GM18517 (cell line): ENCODE data around the gene F10.

Experiments used
- ATAC-seq: cut with Tn5 transposase; IDR thresholded peaks from one replicate; pipeline ENCODE4 v1.9.1; 2021; ENCODE audit warnings: mild to moderate bottlenecking, moderate library complexity; ENCODE audit not compliant: unreplicated experiment

F10 gene

DNA sequence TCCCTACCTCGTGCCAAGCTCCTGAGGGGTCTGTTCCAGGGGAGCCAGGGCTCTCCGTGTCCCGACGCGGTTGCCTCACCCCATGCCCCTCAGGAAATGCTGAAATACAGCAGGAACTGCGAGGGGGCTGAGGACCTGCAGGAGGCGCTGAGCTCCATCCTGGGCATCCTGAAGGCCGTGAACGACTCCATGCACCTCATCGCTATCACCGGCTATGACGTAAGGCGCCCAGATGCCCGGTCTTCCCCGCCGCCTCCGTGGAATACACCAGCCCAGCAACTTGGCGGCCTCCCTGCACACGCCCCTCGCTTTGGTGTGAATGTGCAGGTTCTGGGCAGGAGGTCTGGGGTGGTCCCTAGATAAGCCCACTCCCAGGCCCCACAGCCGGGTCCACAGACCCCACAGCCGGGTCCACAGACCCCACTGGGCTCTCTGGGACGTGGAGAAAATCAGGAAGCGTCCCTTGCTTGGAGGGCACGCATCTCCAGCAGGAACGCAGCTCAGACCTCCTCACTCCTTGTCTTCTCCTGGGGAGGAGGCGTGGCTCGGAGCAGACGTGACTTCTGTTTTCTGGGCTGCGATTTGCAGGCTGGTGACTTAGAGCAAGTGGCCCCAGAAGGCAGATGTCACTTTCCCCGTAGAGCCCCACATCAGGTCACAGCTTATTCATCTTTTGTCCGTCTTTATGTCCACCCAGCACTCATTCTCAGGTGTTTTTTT is 36.4 kb upstream of the F10 start:
- no peak for ATAC-seq

DNA sequence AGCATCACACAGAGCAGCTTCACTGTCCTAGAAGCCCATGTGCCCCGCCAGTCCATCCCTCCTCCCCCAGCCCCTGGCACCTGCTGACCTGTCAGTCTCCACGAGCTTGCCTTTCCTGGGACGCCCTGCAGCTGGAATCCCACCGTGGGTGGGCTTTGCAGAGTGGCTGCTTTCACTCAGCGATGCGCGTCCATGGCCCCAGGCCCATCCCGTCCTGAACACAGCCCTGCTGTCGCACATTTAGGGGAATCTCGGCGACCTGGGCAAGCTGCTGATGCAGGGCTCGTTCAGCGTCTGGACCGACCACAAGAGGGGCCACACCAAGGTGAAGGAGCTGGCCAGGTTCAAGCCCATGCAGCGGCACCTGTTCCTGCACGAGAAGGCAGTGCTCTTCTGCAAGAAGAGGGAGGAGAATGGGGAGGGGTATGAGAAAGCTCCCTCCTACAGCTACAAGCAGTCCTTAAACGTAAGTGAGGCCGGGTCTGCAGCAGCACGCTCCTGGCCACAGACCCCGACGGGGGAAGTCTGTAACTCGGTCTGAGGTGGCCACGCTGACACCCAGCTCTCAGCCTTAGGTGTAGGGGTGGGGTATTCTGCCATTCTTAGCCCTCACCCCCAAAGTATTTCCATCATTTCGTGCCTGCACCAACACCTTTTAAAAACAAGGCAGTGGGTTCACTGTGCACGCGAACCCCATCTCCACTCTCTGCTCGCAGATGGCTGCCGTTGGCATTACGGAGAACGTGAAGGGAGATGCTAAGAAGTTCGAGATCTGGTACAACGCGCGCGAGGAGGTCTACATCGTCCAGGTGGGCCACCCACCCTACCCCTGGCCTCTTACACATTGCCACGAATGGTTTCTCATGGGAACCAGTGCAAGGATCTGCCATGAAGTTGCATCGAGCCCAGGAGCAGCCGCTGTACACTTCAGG is 35.3 kb upstream of the F10 start:
- no peak for ATAC-seq

DNA sequence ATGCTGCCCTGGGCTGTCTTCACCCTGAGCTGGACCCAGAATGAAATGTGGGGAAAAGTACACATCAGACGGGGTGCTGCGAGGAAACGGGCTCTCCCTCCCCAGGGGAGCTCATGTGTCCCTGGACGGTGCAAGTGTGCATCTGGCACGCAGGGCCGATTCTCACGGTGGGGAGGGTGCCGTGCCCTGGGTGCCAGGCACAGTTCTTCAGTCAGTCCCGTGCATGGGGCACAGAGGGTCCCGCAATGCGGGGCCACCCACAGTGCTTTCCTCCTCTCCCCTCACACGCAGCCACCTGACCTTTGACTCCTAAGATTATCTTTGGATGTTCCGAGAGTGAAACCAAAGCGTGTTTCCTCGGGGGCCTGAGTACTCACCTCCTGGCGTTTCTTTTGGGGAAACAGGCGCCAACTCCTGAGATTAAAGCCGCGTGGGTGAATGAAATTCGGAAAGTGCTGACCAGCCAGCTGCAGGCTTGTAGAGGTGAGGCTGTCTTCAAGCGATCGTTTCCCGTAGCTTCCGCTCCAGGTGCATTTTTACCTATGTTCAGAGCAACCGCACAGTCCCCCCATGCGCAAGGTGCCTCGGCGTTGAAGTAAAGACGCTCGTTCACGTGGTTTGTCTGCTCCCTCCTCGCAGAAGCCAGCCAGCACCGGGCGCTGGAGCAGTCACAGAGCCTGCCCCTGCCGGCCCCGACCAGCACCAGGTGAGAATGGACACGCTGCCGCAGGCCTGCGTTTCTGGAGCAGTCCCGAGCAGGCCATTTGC is 34.5 kb upstream of the F10 start:
- no peak for ATAC-seq

DNA sequence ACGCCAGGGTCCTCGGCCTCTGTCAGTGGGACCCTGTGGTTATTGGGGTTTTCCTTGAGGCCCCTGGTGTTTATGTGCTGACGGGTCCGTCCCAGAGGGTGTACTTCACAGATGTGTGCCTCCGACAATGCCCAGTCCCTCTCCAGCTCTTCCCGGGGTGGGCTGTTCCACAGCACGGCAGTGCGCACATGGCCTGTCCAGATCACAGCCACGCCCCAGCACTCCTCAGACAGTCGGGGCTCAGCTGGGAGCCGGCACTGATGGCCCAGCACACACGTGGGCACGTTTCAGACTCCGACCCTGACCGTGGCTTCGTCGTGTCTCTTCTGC is 33.9 kb upstream of the F10 start:
- ATAC-seq: no peak

DNA sequence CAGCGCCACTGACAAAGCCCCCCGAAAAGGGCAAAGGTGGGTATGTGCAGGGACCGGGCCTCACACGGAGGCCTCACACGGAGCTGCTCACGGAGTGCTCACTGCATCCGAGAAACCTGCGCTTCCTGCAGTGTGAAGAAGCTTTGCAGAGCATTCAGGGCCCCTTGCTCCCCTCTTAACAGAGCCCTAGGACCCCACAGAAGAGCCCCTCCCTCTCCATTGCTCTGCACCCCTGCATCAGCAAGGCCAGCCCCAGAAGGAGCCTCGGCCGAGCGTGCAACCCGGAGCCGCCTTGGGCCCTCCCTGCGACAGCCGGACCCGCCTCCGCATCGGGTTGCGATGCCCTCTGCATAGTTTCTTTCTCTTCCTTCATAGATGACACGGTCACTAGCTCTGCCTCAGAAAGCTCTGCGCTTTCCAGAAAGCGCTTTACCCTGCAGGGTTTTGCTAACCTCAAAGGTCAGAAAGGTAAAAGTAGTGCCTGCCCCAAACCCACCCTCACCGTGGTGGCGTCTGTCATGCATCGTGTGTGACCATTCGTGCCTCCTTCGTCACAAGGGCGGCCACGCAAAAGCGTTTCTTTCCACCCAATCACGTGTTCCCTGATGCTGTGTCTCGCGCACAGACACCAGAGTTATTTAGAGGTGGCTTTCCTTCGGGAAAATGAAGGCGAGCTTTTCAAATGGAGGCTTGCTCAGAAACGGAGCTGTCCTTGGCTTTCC is 32.7 kb upstream of the F10 start:
- no peak for ATAC-seq

DNA sequence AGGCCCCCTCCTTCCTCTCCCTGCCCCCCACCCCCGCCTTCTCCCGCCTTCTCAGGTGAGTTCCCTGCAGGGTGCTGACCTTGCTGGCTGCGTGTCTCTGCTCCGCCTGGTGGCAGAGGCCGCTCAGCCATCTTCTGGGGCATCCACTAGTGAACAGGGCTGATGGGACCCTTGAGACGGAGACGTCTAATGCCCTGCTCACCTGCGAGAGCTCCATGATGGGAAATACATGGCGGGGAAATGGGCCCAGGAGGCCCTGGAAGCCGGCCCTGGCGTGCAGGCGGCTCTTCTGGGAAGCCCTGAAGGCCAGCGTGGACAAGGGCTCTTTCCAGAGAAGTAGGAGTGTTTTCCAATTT is 32.2 kb upstream of the F10 start:
- no peak for ATAC-seq

DNA sequence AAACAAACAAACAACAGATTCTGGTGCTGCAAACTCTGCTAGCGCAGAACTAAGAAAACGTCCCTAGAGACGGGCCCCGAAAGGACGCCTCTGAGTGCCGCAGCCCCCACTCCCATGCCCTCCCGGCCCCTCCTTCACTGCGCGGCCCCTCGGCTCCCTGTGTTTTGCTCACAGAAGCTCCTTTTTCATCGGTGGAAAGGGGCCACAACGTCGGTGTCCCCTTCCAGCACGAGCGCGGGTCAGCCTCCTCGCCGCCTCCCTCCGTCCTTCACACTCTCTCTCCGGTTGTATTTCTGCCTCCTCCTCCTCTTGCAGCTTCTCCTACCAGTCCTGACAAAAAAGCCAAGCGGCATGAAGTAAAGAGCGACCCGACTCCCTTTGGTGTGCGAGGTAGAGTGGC is 31.8 kb upstream of the F10 start:
- ATAC-seq: no peak

DNA sequence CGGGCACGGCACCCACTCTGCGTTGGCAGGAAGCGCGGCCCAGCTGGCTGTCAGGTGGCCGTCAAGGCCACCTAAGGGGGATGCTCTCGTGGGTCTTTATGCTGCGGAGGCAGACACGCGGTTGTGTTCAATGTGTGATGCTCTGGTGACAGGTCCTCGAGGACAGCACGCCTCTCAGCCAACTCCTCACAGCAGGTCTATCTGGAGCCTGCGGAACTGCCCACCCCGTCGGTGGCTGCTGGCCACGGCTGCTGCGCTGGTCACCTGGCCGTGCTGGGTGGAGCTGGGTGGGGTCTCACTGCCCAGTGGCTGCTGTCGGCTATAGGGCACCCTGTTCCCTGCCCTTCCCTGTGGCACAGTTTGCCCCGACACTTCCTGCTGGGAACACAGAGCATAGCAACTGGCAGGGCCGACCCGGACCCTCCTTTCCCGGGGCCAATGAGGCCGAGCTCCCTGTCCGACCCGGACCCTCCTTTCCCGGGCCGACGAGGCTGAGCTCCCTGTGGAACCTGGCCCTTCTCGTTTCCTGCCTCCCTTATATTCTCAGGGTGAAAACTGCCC is 31.3 kb upstream of the F10 start:
- no peak for ATAC-seq

DNA sequence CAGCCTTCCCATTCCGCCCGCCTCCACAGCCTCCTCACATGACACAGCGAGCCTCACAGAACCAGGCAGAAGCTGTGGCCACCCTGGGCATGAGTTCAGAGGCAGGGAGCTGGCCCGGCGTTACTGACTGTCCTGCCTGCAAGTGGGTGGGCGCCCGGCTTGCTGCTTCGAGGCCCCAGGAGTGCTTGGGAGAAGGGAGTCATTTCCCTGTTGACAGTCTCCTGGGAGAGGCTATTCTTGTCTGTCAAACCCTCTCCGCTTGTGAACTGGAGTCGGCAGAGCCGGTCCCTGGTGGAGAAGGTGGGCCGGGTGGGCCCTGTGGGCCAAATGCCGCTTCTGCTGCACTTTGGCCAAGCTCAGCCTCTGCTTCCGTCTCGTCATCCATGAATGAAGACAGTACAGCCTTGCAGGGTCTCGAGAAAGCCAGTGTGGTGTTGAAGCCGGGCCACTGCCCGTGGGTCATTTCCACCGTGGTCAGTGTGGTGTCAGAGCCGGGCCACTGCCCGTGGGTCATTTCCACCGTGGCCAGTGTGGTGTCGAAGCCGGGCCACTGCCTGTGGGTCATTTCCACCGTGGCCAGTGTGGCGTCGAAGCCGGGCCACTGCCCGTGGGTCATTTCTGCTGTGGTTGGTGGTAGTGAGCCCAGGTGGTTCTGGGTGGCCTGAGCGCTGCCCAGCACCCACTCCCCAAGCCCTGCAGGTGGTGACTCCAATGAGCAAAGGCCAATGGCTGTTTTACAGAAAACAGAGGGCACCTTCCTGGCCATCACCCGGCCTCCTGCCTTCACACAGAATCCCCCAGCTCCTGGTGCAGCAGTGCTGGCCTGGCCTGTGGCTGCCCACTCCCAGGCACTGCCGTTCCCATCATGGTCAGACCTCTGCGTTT is 30.5 kb upstream of the F10 start:
- ATAC-seq: no peak

DNA sequence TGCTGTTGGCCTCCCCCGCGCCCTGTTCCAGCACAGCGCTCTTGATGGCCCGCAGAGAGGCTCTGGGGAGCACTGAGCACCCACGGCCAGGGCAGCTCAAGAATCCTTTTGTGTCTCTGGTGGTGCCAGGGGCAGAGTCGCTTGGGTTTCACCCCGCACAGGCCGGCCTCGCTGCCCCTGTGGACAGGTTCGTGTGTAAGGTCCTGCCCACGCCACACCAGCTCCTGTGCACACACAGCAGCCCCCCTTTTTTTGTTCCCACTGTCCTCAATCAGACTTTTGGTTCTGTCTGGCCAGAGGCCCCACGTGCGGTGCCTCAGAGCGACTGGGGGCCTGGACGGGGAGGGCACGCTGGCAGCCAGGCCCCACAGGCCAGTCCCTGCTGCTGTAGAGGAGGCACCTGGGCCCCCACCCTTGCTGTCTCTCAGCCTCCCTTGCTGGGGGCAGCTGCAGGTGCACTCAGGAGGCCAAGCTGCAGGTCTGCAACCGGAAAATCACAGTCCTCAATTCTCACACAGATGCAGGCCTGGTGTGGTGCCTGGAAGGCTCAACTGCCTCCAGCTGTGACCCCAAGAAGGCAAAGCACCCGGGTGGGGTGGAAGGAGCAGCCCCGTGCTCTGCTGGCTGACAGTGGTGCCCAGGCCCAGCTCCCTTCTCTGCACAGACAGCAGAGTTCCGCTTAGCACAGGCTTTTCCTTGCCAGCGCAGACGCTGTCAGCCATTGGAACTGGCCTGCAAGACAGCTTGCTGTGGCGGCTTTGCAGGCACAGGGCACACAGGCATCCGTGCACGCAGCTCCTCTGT is 29.6 kb upstream of the F10 start:
- ATAC-seq: no peak

DNA sequence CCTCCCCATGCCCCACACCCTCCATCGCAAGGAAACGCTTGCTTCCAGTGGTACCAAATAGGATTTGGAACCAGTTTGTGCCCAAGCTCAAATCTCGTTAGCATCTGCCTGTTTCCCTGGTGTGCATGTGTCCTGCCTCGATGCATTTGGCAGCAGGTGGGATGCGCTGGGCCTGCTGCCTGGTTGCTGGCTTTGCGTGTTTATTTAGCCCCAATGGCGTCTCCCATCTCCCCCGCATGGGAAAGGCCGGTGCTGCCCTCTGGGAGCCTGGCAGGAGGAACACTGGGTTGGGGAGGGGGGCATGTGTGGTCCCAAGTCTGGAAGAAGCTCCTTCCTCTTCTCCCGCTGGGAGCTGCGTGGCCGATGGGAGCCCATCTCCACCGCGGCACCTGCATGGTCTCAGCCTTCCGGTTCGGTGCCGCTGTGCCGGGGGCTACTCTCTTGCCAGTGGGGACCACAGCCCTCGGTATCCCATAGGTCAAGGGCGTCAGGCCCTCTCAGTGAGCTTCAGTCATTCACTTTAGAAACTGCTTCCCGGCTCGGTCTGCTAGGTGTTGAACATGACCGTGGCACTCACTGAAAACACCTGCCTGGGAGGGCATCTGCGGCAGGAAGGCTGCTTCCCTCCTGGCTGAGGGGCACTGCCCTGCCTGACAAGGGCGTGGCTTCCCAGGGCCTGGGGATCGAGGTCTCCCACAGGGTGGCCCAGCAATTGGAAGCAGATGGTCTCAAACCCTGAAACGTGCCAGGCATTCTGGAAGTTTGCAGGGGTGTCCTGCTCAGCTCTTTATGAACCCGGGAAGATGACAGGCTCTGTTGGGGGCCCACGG is 28.8 kb upstream of the F10 start:
- ATAC-seq: no peak

DNA sequence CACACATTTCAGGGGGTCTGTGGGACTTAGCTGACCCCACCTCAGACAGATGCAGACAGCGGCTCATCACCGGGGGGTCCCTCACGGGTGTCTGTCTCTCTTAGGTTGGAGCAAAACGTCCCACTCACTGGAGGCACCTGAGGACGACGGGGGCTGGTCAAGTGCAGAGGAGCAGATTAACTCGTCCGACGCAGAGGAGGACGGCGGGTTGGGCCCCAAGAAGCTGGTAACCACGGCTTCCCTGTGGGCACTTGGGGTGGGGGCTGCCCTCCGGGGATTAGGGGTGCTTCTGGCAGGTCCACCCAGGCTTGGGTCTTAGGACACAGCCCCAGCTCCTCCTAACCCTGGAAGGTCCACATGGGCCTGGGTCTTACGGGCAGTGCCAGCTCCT is 28.2 kb upstream of the F10 start:
- ATAC-seq: no peak

DNA sequence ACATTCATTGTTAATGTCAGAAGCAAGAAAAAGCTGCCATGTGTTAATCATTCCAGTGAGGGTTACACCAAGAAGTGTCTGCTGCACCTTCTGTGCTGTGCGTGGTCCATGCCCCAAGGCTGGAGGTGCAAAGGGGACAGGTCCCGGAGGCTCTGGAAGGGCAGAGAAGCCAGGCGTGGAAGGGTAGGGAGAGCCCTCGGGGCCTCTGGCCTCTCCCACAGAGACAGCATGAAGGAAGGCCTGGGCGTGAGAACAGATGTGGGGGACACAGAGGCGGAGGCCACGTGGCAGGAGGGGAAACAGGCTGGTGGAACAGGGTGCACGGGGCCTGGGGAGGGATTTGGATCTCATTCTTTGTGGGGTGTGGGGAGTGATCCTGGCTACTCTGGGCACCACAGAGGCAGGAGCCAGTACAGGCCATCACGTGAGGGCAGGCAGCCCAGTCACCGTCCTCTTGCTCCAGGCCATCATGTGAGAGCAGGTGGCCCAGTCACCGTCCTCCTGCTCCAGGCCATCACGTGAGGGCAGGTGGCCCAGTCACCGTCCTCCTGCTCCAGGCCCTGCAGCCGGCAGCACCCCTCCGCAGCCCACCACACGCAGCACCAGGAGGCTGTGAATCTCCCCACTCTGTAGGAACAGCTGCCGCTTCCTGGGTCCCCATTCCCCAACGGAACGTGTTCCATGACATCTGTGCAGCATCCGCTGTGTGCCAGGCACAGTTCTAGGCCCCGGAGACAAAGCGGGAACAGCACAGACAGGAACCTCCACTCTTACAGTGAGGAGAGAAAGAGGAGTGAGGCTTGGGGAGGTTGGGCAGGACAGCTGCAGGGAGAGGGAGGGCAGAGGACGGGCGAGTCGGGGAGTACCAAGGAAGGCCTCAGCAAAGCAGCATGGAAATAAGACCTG is 27.2 kb upstream of the F10 start:
- ATAC-seq: no peak

DNA sequence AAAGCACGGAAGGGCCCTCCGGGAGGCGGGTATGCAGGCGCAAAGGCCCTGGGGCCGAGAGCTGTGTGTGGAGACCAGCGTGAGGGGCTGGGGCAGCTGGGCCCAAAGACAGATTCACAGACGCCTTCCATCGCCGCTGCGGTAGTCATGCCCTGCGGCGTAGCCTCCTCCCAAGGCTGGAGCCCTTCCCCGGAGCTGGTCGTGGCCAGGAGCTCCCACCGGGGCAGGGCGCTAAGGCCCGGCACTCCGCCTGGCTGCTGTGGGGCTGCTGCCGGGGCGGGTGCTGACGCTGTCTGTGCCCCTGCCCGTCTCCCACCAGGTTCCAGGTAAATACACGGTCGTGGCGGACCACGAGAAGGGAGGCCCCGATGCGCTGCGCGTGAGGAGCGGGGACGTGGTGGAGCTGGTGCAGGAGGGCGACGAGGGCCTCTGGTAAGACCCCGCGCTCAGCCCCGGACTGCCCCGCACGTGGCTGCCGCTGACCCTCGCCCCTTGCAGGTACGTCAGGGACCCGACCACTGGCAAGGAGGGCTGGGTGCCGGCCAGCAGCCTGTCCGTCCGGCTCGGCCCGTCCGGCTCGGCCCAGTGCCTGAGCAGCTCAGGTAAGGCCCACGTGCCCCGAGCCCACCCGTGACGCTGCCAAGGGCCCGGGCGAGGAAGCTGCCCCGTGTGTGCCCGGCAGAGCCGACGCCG is 26.4 kb upstream of the F10 start:
- ATAC-seq: no peak

DNA sequence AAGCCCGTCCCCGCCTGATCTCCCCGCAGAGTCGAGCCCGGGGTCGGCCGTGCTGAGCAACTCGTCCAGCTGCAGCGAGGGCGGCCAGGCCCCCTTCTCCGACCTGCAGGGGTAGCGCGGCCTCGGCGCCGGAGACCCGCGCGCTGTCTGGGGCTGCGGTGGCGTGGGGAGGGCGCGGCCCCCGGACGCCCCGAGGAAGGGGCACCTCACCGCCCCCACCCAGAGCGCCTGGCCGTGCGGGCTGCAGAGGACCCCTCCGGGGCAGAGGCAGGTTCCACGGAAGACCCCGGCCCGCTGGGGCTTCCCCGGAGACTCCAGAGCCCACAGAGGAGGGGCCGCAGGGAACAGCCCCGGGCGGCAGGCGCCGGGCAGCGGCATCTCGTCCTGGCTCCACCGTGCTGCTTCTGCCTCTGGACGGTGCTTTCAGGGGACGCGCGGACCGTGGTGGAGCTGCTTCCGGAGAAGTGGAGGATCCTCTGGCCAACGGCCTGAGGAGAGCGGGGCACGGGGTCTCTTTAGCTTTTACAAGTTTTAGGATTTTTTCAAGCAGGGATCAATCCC is 25.8 kb upstream of the F10 start:
- no peak for ATAC-seq

DNA sequence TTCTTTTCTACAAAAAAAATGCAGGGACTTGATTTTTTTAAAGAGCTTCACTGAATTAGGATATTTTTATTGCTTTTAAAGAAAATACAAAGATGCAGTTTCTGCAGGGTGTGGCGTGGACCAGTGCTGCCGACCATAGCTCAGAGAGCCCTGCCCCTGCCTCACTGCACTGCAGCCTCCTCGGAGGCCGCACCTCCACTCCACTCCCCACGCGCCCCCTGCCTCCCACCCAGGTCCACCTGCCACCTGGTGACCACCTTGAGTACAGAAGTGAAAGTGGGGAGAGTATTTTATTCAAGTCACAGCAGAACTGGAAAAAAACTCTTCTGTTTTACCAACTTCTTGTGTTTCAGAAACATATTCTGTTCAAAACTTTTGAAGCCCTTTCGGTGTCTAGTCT is 24.9 kb upstream of the F10 start:
- ATAC-seq: no peak
